Astrocyte (in vitro differentiated cells and primary cell): Measurements from ENCODE around the gene OR52B4. TPM values are rescaled to one million over a fixed set of nuclear protein-coding genes. Genes with fewer than 3 reads are reported as not detected.
"Not testable (repeated sequence)": the region's sequence is repeated elsewhere in the genome, so short reads cannot be mapped to it uniquely, and the experiment has no call there.

ENCODE experiments used
- DNase-seq: peaks from one replicate; pipeline ENCODE4 v3.0.0-alpha.2; 2010; ENCODE audit warnings: low read depth
- FAIRE-seq: peaks from 2 replicates; lab custom pipeline; 2011; peaks lifted over from hg19 to GRCh38; lab: Jason Lieb, UNC
- H2AFZ ChIP-seq: 2 replicates; pipeline ENCODE4 v1.6.0; 2012; ENCODE audit warnings: low read depth, low read length, inconsistent platforms
- H3K27ac ChIP-seq: 2 replicates; pipeline ENCODE4 v1.5.1; 2011; ENCODE audit warnings: low read depth, low read length, inconsistent platforms
- H3K27me3 ChIP-seq: 2 replicates; pipeline ENCODE4 v1.6.0; 2011; ENCODE audit warnings: low read length, inconsistent platforms; ENCODE audit not compliant: insufficient read depth
- H3K36me3 ChIP-seq: 2 replicates; pipeline ENCODE4 v1.5.1; 2011; ENCODE audit warnings: low read length, inconsistent platforms; ENCODE audit not compliant: insufficient read depth
- H3K4me1 ChIP-seq: 2 replicates; pipeline ENCODE4 v1.5.1; 2011; ENCODE audit warnings: low read length, inconsistent platforms; ENCODE audit not compliant: insufficient read depth
- H3K4me2 ChIP-seq: 2 replicates; pipeline ENCODE4 v1.6.0; 2012; ENCODE audit warnings: low read length, inconsistent platforms
- H3K4me3 ChIP-seq: 2 replicates; pipeline ENCODE4 v1.5.1; 2011; ENCODE audit warnings: low read depth, mild to moderate bottlenecking, low read length, inconsistent platforms; ENCODE audit not compliant: insufficient read depth
- H3K79me2 ChIP-seq: 2 replicates; pipeline ENCODE4 v1.6.0; 2012; ENCODE audit warnings: mild to moderate bottlenecking, low read length, inconsistent platforms; ENCODE audit not compliant: insufficient read depth
- H3K9ac ChIP-seq: 2 replicates; pipeline ENCODE4 v1.6.0; 2012; ENCODE audit warnings: mild to moderate bottlenecking, low read length, inconsistent platforms
- H3K9me3 ChIP-seq: 2 replicates; pipeline ENCODE4 v1.5.1; 2012; ENCODE audit warnings: low read depth, mild to moderate bottlenecking, low read length, inconsistent platforms; ENCODE audit not compliant: insufficient read depth
- H4K20me1 ChIP-seq: 2 replicates; pipeline ENCODE4 v1.6.0; 2012; ENCODE audit warnings: low read length, inconsistent platforms; ENCODE audit not compliant: insufficient read depth
- H3K27ac Mint-ChIP-seq: one replicate; pipeline ENCODE4 v1.8.0; 2021; ENCODE audit warnings: mild to moderate bottlenecking, mixed read lengths; ENCODE audit not compliant: unreplicated experiment
- H3K27me3 Mint-ChIP-seq: one replicate; pipeline ENCODE4 v1.8.0; 2021; ENCODE audit warnings: low read depth, mixed read lengths; ENCODE audit not compliant: unreplicated experiment
- H3K36me3 Mint-ChIP-seq: one replicate; pipeline ENCODE4 v1.8.0; 2021; ENCODE audit warnings: low read depth, mixed read lengths; ENCODE audit not compliant: unreplicated experiment
- H3K4me1 Mint-ChIP-seq: one replicate; pipeline ENCODE4 v1.8.0; 2021; ENCODE audit warnings: low read depth, mixed read lengths; ENCODE audit not compliant: unreplicated experiment
- H3K4me3 Mint-ChIP-seq: one replicate; pipeline ENCODE4 v1.8.0; 2021; ENCODE audit warnings: mild to moderate bottlenecking, moderate library complexity, mixed read lengths; ENCODE audit not compliant: unreplicated experiment
- H3K9me3 Mint-ChIP-seq: one replicate; pipeline ENCODE4 v1.8.0; 2021; ENCODE audit warnings: mild to moderate bottlenecking, mixed read lengths; ENCODE audit not compliant: unreplicated experiment
- CTCF ChIP-seq: IDR thresholded peaks from 2 replicates; pipeline ENCODE4 v1.5.1; 2011; ENCODE audit warnings: low read depth, mild to moderate bottlenecking, inconsistent platforms, low read length, moderate library complexity; ENCODE audit not compliant: insufficient read depth
- EZH2 ChIP-seq: IDR thresholded peaks from 2 replicates; pipeline ENCODE4 v1.6.1; 2012; ENCODE audit warnings: mild to moderate bottlenecking, low read length, inconsistent platforms; ENCODE audit not compliant: insufficient read depth
- total RNA-seq: library from RNA; stranded (reverse); gene quantifications from 2 replicates; pipeline ENCODE4 v1.2.1, GENCODE V29; 2021

Gene OR52B4
- total RNA-seq, 1 donor from 2014 or later: not detected

GRCh38 chr11:4375431-4376140 is 7.4 kb upstream of the OR52B4 start:
- H3K36me3 ChIP-seq: no peaks in the 10 kb centered on the region
- H3K27ac ChIP-seq: no peak overlapping the region
- no peak for FAIRE-seq
- no peaks in the 10 kb centered on the region for H3K4me1 ChIP-seq
- no peak overlapping the region for H2AFZ ChIP-seq
- H3K27me3 ChIP-seq: no peaks in the 10 kb centered on the region
- Mint-ChIP-seq H3K27ac (no peak overlapping the region), H3K27me3 (no peaks in the 10 kb centered on the region), H3K9me3 (no peaks in the 10 kb centered on the region), H3K4me1 (no peaks in the 10 kb centered on the region), H3K4me3 (no peak overlapping the region), H3K36me3 (peaks cover 2% of the 10 kb centered on the region)
- H3K9me3 ChIP-seq: no peaks in the 10 kb centered on the region
- H4K20me1 ChIP-seq: no peaks in the 10 kb centered on the region
- H3K79me2 ChIP-seq: no peaks in the 10 kb centered on the region
- no peak overlapping the region for H3K9ac ChIP-seq
- no peak overlapping the region for H3K4me2 ChIP-seq
- no peak overlapping the region for H3K4me3 ChIP-seq
- no peak for DNase-seq
- no peak for TF ChIP-seq EZH2
- TF ChIP-seq CTCF: no peak

DNA sequence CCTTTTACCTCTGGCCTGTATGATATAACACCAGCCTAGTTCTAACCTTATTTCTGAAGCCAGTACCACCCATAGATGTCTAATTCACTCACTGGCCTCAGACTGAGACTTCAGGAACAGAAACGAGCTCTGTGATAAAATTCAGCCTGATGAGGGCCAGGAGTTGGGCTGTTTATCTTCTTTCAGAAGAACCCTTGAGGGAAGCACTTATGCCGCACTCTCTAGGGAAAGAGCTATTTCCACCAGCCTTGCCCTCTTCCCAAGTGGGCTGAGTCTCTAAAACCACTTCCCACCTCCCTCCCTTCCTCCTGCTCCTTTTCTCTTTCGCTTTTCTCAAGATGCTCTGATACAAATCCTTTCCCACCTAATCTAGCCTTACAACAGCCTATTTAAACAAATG is 2.0 kb upstream of the OR52B4 start:
- no peak overlapping the region for H2AFZ ChIP-seq
- H3K27ac ChIP-seq: no peak overlapping the region
- no peaks in the 10 kb centered on the region for H4K20me1 ChIP-seq
- H3K4me3 Mint-ChIP-seq: no peak overlapping the region
- no peaks in the 10 kb centered on the region for H3K4me1 Mint-ChIP-seq
- no peak overlapping the region for H3K27ac Mint-ChIP-seq
- no peaks in the 10 kb centered on the region for H3K9me3 ChIP-seq
- no peaks in the 10 kb centered on the region for H3K9me3 Mint-ChIP-seq
- no peaks in the 10 kb centered on the region for H3K36me3 ChIP-seq
- H3K4me1 ChIP-seq: no peaks in the 10 kb centered on the region
- no peaks in the 10 kb centered on the region for H3K36me3 Mint-ChIP-seq
- H3K9ac ChIP-seq: no peak overlapping the region
- H3K4me2 ChIP-seq: no peak overlapping the region
- H3K27me3 ChIP-seq: no peaks in the 10 kb centered on the region
- no peaks in the 10 kb centered on the region for H3K79me2 ChIP-seq
- no peak overlapping the region for H3K4me3 ChIP-seq
- FAIRE-seq (no peak), DNase-seq (no peak)
- no peak for TF ChIP-seq EZH2
- no peak for TF ChIP-seq CTCF
- H3K27me3 Mint-ChIP-seq: no peaks in the 10 kb centered on the region

- not testable (repeated sequence) for H3K36me3 Mint-ChIP-seq, H3K4me3 ChIP-seq, H3K27ac ChIP-seq, H3K4me2 ChIP-seq, H3K9me3 ChIP-seq, H3K4me3 Mint-ChIP-seq, H3K79me2 ChIP-seq, H3K36me3 ChIP-seq, H3K27me3 ChIP-seq, H4K20me1 ChIP-seq, H3K4me1 ChIP-seq, H3K9me3 Mint-ChIP-seq, H3K9ac ChIP-seq, DNase-seq, H3K27me3 Mint-ChIP-seq, H3K4me1 Mint-ChIP-seq, FAIRE-seq, H3K27ac Mint-ChIP-seq, H2AFZ ChIP-seq
These were observed 20.0 kb downstream of the OR52B4 start for GRCh38 chr11:4348142-4348541.

DNA sequence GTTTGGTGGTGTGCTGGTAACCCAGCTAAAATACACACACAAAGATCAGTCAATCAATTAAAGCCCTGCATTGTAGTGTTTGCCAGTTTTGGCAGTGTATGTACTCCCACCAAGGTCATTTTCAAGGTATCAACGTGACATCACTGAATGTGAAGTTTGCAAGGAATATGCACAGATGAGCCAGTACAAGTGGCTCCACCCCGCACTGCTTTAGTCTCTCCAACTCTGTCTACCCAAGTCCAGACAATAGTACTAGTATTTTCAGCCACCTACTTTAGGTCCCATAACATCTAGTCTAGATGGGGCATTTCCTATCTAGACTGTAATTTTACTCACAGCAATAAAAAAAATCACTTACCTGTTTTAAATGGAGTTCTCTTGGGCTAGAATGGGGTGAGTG is 22.8 kb downstream of the OR52B4 start:
- FAIRE-seq, H3K27me3 Mint-ChIP-seq, DNase-seq, H3K36me3 Mint-ChIP-seq, H3K27ac ChIP-seq, H3K4me2 ChIP-seq, H3K27me3 ChIP-seq, H3K9ac ChIP-seq, H3K36me3 ChIP-seq, H3K27ac Mint-ChIP-seq, H2AFZ ChIP-seq, H3K4me1 ChIP-seq, H3K9me3 ChIP-seq, H3K79me2 ChIP-seq, H4K20me1 ChIP-seq, H3K9me3 Mint-ChIP-seq, H3K4me3 Mint-ChIP-seq, H3K4me1 Mint-ChIP-seq, H3K4me3 ChIP-seq: not testable (repeated sequence)

GRCh38 chr11:4334356-4334755 is 33.8 kb downstream of the OR52B4 start:
- not testable (repeated sequence) for H3K9me3 Mint-ChIP-seq, H3K4me1 ChIP-seq, H3K4me2 ChIP-seq, FAIRE-seq, H3K27me3 Mint-ChIP-seq, H3K79me2 ChIP-seq, H3K9me3 ChIP-seq, H3K4me3 ChIP-seq, DNase-seq, H3K9ac ChIP-seq, H3K27me3 ChIP-seq, H2AFZ ChIP-seq, H3K27ac Mint-ChIP-seq, H3K4me1 Mint-ChIP-seq, H3K36me3 Mint-ChIP-seq, H3K27ac ChIP-seq, H3K4me3 Mint-ChIP-seq, H4K20me1 ChIP-seq, H3K36me3 ChIP-seq
